HFF-Myc (cell line): ENCODE results near the gene OLFML2A.
A peak's percentile ranks its signal among the peaks of the same experiment; 100 is the strongest.

Experiments used
- DNase-seq: peaks from one replicate; pipeline ENCODE4 v3.0.0-alpha.2; 2011; ENCODE audit warnings: low read depth; ENCODE audit errors: extremely low read depth
- H3K4me3 ChIP-seq: replicated peaks from 2 replicates; pipeline ENCODE4 v1.5.1; 2011; ENCODE audit warnings: low read depth, mild to moderate bottlenecking, control low read depth, low read length
- CTCF ChIP-seq: IDR thresholded peaks from 2 replicates; pipeline ENCODE4 v1.5.1; 2012; ENCODE audit warnings: mild to moderate bottlenecking, low read depth, low read length, control low read depth; ENCODE audit errors: missing control alignments

The OLFML2A gene

DNA sequence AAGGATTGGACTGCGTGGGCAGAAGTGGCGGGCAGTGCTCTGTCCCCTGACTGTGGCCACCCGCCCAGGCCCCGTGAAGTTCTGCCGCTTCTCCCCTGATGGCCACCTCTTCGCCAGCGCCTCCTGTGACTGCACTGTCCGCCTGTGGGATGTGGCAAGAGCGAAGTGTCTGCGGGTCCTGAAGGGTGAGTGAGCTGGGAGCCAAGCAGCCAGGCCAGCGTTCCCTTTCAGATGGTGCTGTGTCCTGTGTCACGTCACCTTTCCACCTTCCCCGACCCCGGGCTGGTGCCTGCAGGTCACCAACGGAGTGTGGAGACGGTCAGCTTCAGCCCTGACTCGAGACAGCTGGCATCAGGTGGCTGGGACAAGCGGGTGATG lies 78.6 kb downstream of the OLFML2A start:
- H3K4me3 ChIP-seq = no peak overlapping the region
- no peak for TF ChIP-seq CTCF
- no peak for DNase-seq

DNA sequence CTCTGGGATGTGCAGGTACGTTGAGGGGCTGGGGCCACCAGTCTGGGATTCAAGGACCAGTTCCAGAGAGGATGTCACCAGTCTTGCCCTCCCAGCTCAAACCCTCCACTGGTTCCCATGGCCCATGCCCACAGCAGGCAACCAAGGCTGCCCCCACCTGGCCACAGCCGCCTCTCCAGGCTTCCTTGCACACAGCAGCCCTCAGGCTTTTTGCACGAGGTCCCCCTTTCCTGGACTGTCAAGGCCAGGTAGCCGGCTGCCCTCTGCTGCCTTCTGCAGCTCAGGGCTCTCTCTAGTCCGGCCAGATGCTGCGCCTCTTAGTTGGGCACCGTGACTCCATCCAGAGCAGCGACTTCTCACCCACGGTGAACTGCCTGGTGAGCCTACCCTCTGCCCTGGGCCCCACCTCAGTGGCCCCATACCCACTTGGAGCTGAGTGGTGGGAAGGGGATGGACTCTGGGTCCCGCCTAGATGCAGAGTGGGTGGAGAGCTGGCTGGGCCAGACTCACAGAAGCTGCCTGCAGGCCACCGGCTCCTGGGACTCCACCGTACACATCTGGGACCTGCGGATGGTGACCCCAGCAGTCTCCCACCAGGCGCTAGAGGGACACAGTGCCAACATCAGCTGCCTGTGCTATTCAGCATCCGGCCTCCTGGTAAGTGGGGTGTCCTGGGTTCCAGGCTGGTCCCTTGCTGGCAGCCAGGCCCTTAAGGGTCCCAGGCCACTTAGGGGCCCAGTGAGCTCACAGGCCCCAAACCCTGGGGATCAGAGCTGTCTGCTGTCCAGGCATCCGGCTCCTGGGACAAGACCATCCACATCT lies 79.2 kb downstream of the OLFML2A start:
- peak; percentile 51 for TF ChIP-seq CTCF
- DNase-seq = no peak

GRCh38 chr9:124857533-124858162 lies 80.7 kb downstream of the OLFML2A start:
- DNase-seq = no peak
- H3K4me3 ChIP-seq = no peak overlapping the region
- TF ChIP-seq CTCF = no peak

More for the DNA sequence above, 79.2 kb downstream of the OLFML2A start:
- no peak overlapping the region for H3K4me3 ChIP-seq

GRCh38 chr9:124858330-124859046 lies 81.6 kb downstream of the OLFML2A start:
- peak overlapping the region; percentile 100 for H3K4me3 ChIP-seq
- peak; percentile 15 for TF ChIP-seq CTCF
- no peak for DNase-seq

DNA sequence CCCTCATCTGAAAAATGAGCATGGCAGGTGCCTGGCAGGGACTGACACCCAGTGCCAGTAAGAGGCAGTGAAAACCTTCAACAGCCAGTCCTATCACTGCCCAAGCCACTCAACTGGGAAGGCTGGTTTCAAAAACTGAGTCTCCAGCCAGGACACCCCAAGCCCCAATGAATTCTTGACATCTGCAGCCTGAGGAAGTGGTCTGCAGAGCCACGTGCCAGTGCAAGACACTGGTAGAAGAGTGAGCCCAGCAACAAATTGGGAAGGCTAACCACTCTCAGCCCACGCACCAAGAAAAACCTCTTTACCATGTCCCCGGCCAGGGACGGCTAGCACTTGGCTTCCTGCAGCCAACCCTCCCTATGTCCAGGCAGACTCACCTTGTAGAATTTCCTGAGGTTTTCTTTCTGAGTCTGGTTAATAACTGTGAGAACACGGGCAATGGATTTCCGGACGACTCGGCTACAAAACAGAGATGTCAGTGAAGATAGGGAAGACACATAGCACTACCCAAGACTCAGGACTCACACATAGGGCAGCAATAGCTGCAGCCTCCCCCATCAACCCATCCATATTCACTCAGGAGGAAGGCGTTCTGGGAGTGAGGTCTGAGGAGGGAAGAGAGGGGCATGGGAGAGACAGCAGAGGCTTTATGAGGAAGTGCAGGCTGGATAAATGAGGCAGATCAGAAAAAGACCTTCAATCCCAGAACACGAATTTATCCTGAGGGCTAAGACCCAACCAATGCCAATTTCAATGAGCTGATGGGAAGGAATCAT lies 83.1 kb downstream of the OLFML2A start:
- peak overlapping the region; percentile 100 for H3K4me3 ChIP-seq
- TF ChIP-seq CTCF = no peak
- no peak for DNase-seq

- no peak for TF ChIP-seq CTCF
- peak overlapping the region; percentile 100 for H3K4me3 ChIP-seq
- DNase-seq = no peak
Measured at GRCh38 chr9:124860582-124861341, 83.8 kb downstream of the OLFML2A start.
